ENCODE measurements around the gene PLAAT3.

DNA sequence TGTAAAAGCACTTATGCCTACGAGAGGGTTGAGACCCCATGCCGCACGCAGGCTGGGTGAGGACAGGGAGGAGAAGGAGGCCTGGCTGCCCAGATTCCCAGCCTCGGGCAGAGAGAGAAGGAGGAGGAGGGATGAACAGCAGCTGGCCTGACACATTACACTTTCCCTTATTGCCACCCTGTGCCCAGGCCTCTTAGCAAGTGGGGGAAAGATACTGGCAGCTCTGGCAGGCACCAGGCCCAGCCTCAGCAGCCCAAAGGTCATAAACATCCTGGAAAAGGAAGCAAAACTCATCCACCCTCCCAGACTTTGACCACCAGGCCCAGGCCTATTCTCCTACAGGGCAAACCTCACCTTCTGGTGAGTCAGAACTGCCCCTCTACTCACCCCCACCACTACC, 4.7 kb downstream of the PLAAT3 start:
- TF ChIP-seq CTCF (conservative IDR thresholded peaks at IDR 0.05): no peak
- TF ChIP-seq ZFX (IDR thresholded peaks at IDR 0.05): no peak
